Liver (tissue), 9 donors: Measurements from ENCODE around the gene SCGB1D2. TPM values are rescaled to one million over a fixed set of nuclear protein-coding genes. Genes with fewer than 3 reads are reported as not detected.
"Not testable (repeated sequence)": the region's sequence is repeated elsewhere in the genome, so short reads cannot be mapped to it uniquely, and the experiment has no call there.

ENCODE experiments used
- DNase-seq: peaks from one replicate; pipeline ENCODE4 v3.0.0-alpha.2; 2017; ENCODE audit warnings: low spot score
- H3K27ac ChIP-seq, 2 donors: one replicate each; pipeline ENCODE4 v1.7.0; 2013; ENCODE audit warnings: inconsistent platforms in 2 of 2, low read length in 2 of 2, control low read depth in 1 of 2, low read depth in 1 of 2, mild to moderate bottlenecking in 1 of 2
- H3K27me3 ChIP-seq, 4 donors: one replicate each; pipeline versions ENCODE4 v1.6.1 to v1.7.0; 2013; ENCODE audit warnings: low read length in 3 of 4, inconsistent platforms in 1 of 4, mild to moderate bottlenecking in 1 of 4, moderate library complexity in 1 of 4; ENCODE audit not compliant: control insufficient read depth in 4 of 4, insufficient read depth in 4 of 4
- H3K36me3 ChIP-seq, 4 donors: one replicate each; pipeline versions ENCODE4 v1.6.1 to v1.7.0; 2013; ENCODE audit warnings: low read length in 3 of 4, mild to moderate bottlenecking in 3 of 4, low read depth in 1 of 4, moderate library complexity in 1 of 4; ENCODE audit not compliant: control insufficient read depth in 4 of 4, insufficient read depth in 3 of 4
- H3K4me1 ChIP-seq, 4 donors: one replicate each; pipeline versions ENCODE4 v1.6.1 to v1.7.0; 2013; ENCODE audit warnings: low read length in 3 of 4, mild to moderate bottlenecking in 3 of 4, moderate library complexity in 1 of 4; ENCODE audit not compliant: control insufficient read depth in 4 of 4, insufficient read depth in 4 of 4
- H3K4me3 ChIP-seq, 3 donors: one replicate each; pipeline versions ENCODE4 v1.6.1 to v1.7.0; 2013; ENCODE audit warnings: low read length in 3 of 3, control low read depth in 1 of 3, low read depth in 1 of 3, mild to moderate bottlenecking in 1 of 3
- H3K9ac ChIP-seq, 2 donors: one replicate each; pipeline ENCODE4 v1.7.0; 2013; ENCODE audit warnings: low read length in 2 of 2, mild to moderate bottlenecking in 2 of 2, moderate library complexity in 2 of 2, control low read depth in 1 of 2, low read depth in 1 of 2
- H3K9me3 ChIP-seq, 4 donors: one replicate each; pipeline versions ENCODE4 v1.6.1 to v1.7.0; 2013; ENCODE audit warnings: low read length in 3 of 4; ENCODE audit not compliant: control insufficient read depth in 4 of 4
- ATF3 ChIP-seq: IDR thresholded peaks from 2 replicates; pipeline ENCODE4 v1.6.1; 2016; ENCODE audit warnings: antibody characterized with exemption
- CTCF ChIP-seq: fragments of 150-350 bp; IDR thresholded peaks from 2 replicates; pipeline ENCODE4 v1.5.1; 2017; ENCODE audit warnings: improper control_type of control experiment, low read depth, low read length; ENCODE audit not compliant: missing input control
- FOXA1 ChIP-seq: IDR thresholded peaks from 2 replicates; pipeline ENCODE4 v1.6.1; 2016; ENCODE audit warnings: antibody characterized with exemption
- GABPA ChIP-seq, 2 donors: IDR thresholded peaks in 1 of 2; conservative IDR thresholded peaks in 1 of 2; 2 replicates each; pipeline ENCODE4 v1.6.1; 2016; ENCODE audit warnings: antibody characterized with exemption in 2 of 2, mild to moderate bottlenecking in 1 of 2, moderate library complexity in 1 of 2
- HNF4A ChIP-seq, 2 donors: conservative IDR thresholded peaks; 2 replicates each; pipeline ENCODE4 v1.6.1; 2016; ENCODE audit warnings: antibody characterized with exemption in 2 of 2, mild to moderate bottlenecking in 2 of 2
- MAX ChIP-seq: IDR thresholded peaks from 2 replicates; pipeline ENCODE4 v1.6.1; 2016; ENCODE audit warnings: antibody characterized with exemption
- NR2F2 ChIP-seq: IDR thresholded peaks from 2 replicates; pipeline ENCODE4 v1.6.1; 2016; ENCODE audit warnings: antibody characterized with exemption
- RAD21 ChIP-seq, 2 donors: IDR thresholded peaks; 2 replicates each; pipeline ENCODE4 v1.6.1; 2016; ENCODE audit warnings: antibody characterized with exemption in 2 of 2, mild to moderate bottlenecking in 2 of 2
- REST ChIP-seq: IDR thresholded peaks from 2 replicates; pipeline ENCODE4 v1.6.1; 2016; ENCODE audit warnings: antibody characterized with exemption, mild to moderate bottlenecking
- TAF1 ChIP-seq: conservative IDR thresholded peaks from 2 replicates; pipeline ENCODE4 v1.6.1; 2016; ENCODE audit warnings: antibody characterized with exemption, mild to moderate bottlenecking
- YY1 ChIP-seq: IDR thresholded peaks from 2 replicates; pipeline ENCODE4 v1.6.1; 2016; ENCODE audit warnings: antibody characterized with exemption, mild to moderate bottlenecking
- ZBTB33 ChIP-seq: IDR thresholded peaks from 2 replicates; pipeline ENCODE4 v1.6.1; 2016; ENCODE audit warnings: antibody characterized with exemption
- whole genome bisulfite sequencing: extraction: QIAGEN DNeasy Blood & Tissue Kit; methylation state at CpG from one replicate; pipeline ENCODE4 v1.1.7; 2013; 5-methylcytosine and 5-hydroxymethylcytosine counted together
- polyA plus RNA-seq, 2 donors: library from polyadenylated mRNA; stranded (reverse) in 1 of 2; unstranded in 1 of 2; fragments of 200-250 nt in 1 of 2; fragments of >200 nt in 1 of 2; fragmentation: Nextera tagmentation in 1 of 2; extraction: Ambion mirVana in 1 of 2; gene quantifications; one replicate each; pipeline versions ENCODE4 v1.2.1 to v1.2.3, GENCODE V29; 2013 to 2015
- total RNA-seq, 2 donors: library from RNA; depleted of rRNA; stranded (reverse); fragments of >200 nt; gene quantifications; one replicate each; pipeline ENCODE4 v1.2.3, GENCODE V29; 2014
- donor health status: healthy.
- donor health status: healthy.
- donor health status: healthy.
- donor health status: healthy.
- donor health status: healthy.

The SCGB1D2 gene
- total and polyA plus RNA-seq, 4 donors = not detected

GRCh38 chr11:62195945-62196344 is 46.1 kb upstream of the SCGB1D2 start:
- Histone ChIP-seq H3K9me3 (no peaks in the 10 kb centered on the region), H3K36me3 (no peaks in the 10 kb centered on the region), H3K27me3 (peaks cover 0 to 6% (median 2%) of the 10 kb centered on the region in 4 donors), H3K4me1 (no peaks in the 10 kb centered on the region), H3K9ac (no peak overlapping the region), H3K27ac (no peak overlapping the region), H3K4me3 (no peak overlapping the region)
- DNase-seq = no peak
- TF ChIP-seq NR2F2 (no peak), ATF3 (no peak), HNF4A (conservative IDR thresholded peaks at IDR 0.05) (no peak), MAX (no peak), RAD21 (IDR thresholded peaks at IDR 0.05) (no peak), GABPA (IDR thresholded peaks at IDR 0.05 in 1 of 2, conservative IDR thresholded peaks at IDR 0.05 in 1 of 2) (no peak), FOXA1 (no peak), ZBTB33 (no peak), TAF1 (no peak), YY1 (no peak), REST (no peak), CTCF (no peak)
- WGBS = 62% methylated on average over 7 of the region's 7 CpGs

DNA sequence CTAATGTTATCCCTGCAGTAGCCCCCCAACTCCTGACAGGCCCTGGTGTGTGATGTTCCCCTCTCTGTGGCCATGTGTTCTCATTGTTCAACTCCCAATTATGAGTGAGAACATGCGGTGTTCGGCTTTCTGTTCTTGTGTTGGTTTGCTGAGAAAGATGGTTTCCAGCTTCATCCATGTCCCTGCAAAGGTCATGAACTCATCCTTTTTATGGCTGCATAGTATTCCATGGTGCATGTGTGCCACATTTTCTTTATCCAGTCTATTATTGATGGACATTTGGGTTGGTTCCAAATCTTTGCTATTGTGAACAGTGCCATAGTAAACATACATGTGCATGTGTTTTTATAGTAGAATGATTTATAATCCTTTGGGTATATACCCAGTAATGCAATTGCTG is 44.6 kb upstream of the SCGB1D2 start:
- not testable (repeated sequence) for H3K9me3 ChIP-seq, H3K9ac ChIP-seq, DNase-seq, H3K4me1 ChIP-seq, H3K27ac ChIP-seq, H3K36me3 ChIP-seq, H3K4me3 ChIP-seq, H3K27me3 ChIP-seq
- WGBS = 94% methylated on average over 2 of the region's 2 CpGs
